A549 (cell line): ENCODE data around the gene BCL10.

Source experiments
- CHD2 ChIP-seq: fragments of 150-350 bp; IDR thresholded peaks from 2 replicates; pipeline ENCODE4 v1.6.1; 2014; ENCODE audit warnings: low read length; ENCODE audit not compliant: partially characterized antibody
- CTCF ChIP-seq: fragments of >200 bp; sonication (Bioruptor Twin); formaldehyde crosslinking; IDR thresholded peaks from 3 replicates; pipeline ENCODE4 v1.5.1; 2016
- POLR2A ChIP-seq: IDR thresholded peaks from 2 replicates; pipeline ENCODE4 v1.6.1; 2012; ENCODE audit warnings: mild to moderate bottlenecking, low read length

GRCh38 chr1:85275701-85276214, 674 bp downstream of the BCL10 start:
- TF ChIP-seq CHD2: no peak
- no peak for TF ChIP-seq POLR2A
- no peak for TF ChIP-seq CTCF
